HG03457 (cell line): ENCODE results near the gene TMEM50A.
A peak's percentile ranks its signal among the peaks of the same experiment; 100 is the strongest.
"Not testable (repeated sequence)": the region's sequence is repeated elsewhere in the genome, so short reads cannot be mapped to it uniquely, and the experiment has no call there.

Experiments
- ATAC-seq: cut with Tn5 transposase; IDR thresholded peaks from one replicate; pipeline ENCODE4 v1.9.1; 2021; ENCODE audit warnings: moderate number of reproducible peaks; ENCODE audit not compliant: unreplicated experiment

Gene TMEM50A

DNA sequence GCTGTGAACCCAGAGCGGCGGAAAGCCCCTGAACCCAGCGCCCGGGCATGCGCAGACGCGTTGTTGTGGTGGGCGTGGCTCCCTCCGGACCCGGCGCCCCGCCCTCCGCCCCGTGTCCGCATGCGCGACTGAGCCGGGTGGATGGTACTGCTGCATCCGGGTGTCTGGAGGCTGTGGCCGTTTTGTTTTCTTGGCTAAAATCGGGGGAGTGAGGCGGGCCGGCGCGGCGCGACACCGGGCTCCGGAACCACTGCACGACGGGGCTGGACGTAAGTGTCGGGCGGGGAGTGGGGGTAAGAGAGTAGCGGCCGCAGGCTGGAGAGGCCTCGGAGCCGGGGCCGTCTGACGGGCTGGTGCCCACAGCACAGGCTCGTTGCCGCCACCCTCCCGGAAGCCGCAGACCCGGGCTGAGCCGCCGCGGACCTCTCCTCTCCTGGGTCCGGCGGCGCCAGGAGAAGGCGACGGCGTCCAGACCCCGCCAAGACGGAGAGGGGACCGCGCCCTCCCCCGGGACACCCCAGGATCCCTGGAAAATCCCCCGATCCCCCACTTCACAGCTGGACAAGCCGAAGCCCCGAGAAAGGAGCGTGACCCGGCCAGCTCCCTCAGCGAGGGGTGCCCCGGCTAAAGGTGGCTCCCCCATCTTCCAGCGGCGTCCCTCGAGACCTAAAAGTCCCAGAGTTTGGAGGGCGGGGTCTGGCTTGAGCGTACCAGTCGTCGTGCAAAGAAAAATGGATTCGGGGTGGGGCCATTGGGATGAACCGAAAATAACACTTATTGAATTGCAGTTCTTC lies at the start of gene TMEM50A:
Gene TMEM50A, plus strand, starts transcription at position 147 of the 794 bp plus-strand sequence. CDS start 2,153 bp downstream, outside the sequence.
- peak; percentile 48 for ATAC-seq

DNA sequence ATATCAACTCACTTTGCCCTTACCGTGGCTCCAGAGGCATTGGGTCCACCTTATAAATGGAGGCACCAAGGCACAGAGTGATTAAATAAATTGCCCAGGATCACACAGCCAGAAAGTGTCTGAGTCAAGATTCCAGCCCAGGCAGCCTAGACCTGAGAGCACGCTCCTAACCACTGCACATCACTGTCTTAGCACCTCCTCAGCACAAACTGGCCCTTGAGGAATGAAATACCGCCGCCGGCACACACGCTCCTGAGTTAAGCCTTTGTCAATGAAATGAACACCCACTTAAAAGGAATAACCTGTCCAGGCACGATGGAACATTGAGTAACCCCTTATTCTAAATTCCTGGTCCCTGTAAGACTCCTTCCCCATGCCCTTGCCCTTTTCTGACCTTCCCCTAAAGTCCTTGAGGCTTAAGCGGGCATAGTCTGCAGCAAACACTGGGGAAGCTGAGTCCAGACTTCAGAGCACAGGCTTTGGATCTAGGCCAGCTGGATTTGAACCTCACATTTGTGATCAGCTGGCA lies 49.5 kb upstream of the TMEM50A start:
- not testable (repeated sequence) for ATAC-seq

DNA sequence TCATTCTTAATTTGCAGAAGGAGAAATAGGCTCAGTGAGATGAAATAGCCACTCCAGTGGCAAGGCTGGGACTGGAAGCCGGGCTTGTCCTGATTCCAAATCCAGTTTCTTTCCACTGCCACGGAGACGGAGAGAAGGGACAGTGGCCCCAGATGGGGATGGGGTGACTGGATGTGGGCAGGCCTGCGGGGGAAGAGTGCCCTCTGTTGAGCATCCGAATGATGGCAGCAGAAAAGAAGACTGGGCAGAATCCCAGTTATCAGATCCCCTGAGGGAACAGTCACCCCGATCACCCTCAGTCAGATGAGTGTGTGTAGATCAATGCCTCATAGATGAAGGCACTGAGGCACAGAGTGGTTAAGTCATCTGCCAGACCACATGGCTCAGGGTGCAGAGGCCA lies 48.1 kb upstream of the TMEM50A start:
- not testable (repeated sequence) for ATAC-seq

DNA sequence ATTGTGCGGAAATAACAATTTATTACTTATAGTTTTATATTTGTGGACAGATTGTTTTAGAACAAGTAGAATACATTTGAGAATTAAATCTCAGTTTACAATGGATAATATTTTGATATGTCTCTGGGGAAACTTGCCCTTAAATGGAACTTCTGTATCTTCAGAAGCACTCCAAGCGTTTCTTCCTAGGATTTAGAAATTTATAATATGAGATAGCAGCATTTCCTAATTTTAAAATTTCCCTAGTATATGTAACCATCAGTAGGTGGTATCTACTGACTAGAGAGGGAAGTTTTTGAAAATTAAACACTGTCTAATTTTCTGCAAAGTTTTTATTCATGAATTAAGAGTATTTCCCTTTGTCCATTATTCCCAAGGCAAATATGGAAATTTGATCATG lies 44.7 kb upstream of the TMEM50A start:
- ATAC-seq = not testable (repeated sequence)

DNA sequence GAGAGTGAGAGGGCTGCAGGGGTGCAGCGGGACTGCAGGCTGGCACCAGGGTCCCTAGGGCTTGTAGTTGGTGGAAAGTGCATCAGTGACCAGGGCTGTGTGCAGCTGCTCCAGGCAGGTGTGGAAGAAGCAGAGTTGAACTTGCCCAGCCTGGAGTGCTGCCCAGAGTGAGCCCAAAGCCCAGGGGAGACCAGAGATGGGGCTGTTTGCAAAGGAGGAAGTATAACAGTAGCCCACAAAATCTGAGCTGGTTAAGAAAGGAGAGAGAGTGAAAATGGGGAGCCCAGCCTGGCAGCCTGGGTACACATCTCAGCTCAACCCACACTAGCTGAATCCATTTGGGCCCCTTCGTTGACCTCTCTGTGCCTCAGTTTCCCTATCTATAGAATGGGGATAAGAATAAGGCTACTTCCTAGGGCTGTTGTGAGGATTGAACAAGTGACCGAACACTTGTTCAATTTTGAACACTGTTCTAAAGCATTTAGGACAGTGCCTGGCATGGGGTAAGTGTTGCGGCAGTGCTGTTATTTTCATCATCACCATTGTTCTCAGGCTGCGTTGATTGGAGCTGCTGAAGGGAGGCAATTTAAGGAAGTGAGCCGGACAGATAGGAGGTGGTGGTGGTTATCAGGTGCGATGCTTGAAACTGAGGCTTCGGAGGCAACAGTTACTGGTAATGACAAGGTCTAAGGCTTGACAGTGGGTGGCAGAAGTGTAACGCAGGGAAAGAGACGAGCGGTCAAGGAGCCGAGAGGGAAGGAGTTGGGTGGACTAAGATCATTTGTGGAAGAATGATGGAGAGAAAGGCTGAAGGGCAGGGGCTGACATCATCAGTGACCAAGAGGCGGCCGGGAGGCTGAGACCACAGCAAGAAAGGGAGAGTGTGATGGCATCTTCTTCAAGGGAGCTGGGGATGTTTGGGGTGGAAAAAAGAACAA lies 43.0 kb upstream of the TMEM50A start:
- ATAC-seq = not testable (repeated sequence)

DNA sequence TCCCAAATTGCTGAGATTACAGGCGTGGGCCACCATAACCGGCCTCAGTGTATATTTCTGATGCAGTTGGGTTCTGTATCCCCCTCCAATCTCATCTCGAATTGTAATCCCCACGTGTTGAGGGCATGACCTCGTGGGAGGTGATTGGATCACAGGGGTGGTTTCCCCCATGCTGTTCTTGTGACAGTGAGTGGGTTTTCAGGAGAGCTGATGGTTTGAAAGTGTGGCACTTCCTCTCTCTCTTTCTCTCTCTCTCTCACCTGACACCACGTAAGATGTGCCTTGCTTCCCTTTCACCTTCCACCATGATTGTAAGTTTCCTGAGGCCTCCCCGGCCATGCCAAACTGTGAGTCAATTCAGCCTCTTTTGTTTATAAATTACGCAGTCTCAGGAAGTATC lies 41.6 kb upstream of the TMEM50A start:
- ATAC-seq = not testable (repeated sequence)

DNA sequence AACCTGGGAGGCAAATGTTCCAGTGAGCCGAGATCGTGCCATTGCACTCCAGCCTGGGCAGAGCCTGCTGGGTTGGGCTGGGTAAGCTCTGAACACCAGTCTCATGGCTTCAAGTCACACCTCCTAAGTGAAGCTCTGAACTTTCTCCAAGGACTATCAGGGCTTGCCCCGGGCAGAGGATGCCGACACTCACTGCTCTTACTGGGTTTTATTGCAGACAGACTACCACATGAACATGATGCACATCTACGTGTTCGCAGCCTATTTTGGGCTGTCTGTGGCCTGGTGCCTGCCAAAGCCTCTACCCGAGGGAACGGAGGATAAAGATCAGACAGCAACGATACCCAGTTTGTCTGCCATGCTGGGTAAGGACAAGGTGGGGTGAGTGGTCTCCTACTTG lies 37.4 kb upstream of the TMEM50A start:
- ATAC-seq = not testable (repeated sequence)

DNA sequence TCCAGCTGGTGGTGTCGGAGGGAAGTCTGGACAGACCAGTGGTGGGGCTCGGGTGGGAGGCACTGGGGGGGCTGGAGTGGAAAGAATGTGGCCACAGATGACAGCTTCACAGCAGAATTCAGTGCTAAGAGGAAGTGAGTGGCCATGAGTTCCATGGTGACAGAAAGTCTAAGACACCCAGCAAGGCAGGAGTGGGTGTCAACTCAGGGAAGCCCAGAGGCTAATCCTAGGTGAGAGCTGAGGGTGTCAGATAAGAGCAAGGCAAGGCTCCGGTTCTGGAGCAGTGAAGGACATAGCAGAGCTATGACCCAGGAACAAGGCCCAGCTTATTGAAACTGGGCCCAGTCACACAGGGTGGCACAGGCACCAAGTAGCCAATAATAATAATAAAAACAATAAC lies 35.8 kb upstream of the TMEM50A start:
- not testable (repeated sequence) for ATAC-seq

DNA sequence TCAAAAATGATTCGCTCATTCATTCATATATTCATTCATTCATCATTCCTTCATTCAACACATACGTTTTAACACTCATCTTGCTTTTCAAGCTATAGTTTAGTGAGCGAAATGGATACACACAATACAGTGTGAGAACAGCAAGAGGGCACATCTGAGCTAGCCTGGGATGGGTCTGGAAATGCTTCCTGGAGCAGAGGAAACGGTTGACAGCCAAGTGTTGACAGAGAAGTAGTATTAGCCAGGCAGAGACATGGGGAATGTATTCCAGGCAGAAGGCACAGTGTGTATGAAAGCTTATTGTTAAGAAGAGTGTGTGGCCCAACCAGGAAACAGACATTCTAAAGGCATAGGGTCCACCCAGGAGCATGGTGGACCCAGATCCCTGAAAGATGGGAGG lies 33.2 kb upstream of the TMEM50A start:
- ATAC-seq = not testable (repeated sequence)

DNA sequence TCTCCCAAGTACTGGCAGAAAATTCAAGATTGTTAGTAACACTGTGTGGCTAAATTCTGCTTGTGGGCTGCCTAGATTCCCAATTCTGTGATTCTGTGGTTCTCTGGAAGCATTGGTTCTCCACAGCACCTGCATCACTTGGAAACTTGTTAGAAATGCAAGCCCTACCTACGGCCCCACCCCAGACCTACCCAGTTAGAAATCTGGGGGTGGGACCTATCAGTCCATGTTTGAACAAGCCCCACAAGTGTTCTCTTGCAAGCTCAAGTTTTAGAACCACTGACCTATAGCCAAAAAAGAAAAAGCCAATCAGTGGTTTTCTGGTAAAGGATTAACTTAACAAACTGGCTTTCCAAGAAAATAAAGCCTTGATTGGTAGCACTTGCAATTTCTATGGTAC lies 30.0 kb upstream of the TMEM50A start:
- ATAC-seq = not testable (repeated sequence)

DNA sequence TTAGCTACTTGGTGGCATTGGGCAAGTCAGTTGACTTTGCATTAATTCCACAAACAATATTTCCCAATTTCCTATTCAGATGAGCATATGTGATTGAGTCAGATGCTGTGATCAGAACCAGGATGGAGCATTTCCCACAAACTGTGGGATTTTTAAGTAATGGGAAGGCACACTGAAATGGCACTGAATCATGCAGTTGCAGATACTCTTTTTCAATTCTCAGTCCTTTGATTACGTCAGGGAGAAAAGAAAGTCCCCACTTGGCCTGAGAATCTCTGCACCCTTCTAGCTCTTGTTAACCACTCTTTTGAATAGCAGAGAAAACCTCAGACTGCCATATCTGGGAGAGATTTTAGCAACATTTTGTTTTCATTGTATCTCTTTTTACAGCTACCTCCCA lies 29.0 kb upstream of the TMEM50A start:
- not testable (repeated sequence) for ATAC-seq

DNA sequence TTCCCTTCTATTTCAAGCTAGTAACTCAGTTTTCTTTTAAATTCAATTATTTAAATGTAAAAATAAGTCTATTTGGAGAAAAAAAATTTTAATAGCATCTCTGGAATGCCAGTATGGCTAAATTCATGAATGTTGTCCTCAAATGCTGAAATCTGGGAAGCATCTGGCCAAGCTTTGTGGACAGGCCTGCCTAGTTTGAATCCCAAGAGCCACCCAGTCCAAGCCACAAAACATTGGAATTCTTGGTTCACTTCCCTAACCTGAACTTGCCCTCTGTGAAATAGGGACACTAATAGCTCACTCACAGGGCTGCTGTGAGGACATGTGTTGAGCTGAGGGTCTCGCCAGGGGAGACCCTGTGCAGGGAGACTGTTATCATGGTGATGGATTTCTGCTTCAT lies 28.6 kb upstream of the TMEM50A start:
- not testable (repeated sequence) for ATAC-seq

DNA sequence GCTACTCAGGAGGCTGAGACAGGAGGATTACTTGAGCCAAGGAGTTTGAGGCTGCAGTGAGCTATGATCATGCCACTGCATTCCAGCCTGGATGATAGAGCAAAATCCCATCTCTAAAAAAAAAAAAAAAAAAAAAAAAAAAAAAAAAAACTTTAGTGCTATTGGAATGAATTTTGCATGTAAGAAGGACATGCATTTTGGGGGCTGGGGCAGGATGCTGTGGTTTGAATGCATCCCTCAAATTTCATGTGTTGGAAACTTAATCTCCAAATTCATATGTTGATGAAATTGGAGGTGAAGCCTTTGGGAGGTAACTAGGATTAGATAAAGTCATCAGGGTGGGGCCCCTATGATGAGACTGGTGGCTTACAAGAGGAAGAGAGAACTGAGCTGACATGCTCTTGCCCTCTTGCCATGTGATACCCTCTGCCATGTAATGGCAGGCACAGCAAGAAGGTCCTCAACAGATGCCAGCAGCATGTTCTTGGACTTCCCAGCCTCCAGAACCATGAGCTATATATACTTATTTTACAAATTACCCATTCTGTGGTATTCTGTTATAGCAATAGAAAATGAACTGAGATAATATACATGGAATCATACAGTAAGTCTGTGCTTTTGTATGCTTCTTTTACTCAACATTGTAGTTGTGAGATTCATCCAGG lies 25.2 kb upstream of the TMEM50A start:
- ATAC-seq = not testable (repeated sequence)

DNA sequence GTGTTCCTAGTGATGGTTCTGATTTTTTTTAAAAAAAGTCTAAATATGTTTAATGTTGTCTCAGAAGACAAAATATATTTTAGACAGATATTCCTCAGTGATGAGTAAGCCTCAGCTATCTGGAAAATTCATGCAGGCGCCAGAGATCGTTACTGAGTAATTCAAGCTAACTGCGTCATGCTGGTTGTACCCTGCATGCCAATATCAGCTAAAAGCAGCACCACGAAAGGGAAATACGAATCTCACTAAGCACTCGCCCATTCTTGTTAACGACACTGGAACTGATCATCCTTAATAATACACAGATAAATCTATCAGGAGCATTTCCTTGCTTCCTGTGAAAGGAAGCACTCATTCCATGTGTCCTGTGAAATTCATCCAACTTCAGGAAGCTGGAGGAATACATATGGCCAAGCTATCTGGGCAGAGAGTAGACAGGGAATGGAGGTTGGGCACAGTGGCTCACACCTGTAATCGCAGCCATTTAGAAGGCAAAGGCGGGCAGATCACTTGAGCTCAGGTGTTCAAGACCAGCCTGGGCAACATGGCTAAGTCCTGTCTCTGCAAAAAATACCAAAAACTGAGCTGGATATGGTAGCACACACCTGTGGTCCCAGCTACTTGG lies 17.7 kb upstream of the TMEM50A start:
- ATAC-seq = not testable (repeated sequence)

DNA sequence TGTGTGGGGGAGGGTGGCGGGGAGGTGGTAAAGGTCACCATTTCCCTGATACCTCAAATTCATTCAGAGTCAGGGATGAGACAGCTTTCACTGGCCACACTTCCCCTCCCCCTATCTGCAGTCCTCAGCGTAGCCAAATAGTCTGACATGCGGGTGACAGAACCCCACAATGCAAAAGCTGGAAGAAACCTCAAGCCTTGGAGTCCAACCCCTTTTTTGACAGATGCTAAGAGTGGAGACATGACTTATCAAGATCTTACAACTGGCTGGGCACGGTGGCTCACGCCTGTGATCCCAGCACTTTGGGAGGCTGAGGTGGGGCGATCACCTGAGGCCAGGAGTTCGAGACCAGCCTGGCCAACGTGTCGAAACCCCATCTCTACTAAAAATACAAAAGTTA lies 16.0 kb upstream of the TMEM50A start:
- ATAC-seq = not testable (repeated sequence)

DNA sequence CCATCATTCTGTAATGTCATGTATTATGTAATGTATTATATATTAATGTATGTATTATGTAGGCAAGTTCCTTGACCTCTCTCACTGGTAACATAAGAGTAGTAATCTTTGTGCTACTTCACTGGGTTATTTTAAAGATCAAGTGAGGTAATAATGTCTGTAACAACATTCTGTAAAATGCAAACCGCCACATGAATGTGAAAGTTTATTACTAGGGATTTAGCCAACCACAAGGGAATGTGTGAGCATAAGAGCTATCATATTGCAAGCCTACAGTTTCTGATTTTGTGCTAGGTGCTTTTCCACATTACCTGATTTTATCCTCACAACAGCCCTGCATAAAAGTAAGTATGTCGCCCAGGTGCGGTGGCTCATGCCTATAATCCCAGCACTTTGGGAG lies 13.7 kb upstream of the TMEM50A start:
- not testable (repeated sequence) for ATAC-seq

DNA sequence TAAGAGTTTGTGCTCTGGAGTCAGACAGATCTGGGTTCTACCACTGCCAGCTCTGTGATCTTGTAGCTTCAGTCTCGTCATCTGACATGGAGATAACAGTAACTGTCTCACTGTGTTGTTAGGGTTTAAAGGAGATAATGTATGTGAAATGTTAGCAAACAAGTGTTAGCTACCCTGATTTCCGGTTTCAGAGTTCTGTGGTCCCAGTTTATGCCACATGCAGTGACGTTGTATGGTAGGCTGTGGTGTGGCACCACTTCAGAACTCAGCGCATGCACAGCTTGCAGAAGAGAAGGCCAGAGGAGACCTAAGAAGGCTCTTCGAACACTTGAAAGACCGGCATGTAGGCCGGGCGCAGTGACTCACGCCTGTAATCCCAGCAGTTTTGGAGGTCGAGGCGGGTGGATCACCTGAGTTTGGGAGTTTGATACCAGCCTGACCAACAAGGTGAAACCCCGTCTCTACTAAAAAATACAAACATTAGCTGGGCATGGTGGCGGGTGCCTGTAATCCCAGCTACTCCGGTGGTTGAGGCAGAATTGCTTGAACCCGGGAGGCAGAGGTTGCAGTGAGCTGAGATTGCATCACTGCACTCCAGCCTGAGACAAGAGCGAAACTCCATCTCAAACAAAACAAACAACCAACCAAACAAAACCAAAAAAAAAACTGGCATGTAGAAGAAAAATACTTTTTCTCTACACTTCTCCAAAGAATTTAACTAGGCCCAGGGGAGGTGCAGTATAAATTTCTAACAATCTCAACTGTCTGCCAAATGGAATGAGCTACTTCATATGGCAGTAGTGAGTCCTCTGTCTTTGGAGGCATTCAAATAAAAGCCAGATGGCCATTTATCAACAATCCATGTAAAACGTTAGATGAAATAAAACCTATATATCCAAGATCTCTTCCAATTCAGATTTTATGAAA lies 10.0 kb upstream of the TMEM50A start:
- ATAC-seq = not testable (repeated sequence)

DNA sequence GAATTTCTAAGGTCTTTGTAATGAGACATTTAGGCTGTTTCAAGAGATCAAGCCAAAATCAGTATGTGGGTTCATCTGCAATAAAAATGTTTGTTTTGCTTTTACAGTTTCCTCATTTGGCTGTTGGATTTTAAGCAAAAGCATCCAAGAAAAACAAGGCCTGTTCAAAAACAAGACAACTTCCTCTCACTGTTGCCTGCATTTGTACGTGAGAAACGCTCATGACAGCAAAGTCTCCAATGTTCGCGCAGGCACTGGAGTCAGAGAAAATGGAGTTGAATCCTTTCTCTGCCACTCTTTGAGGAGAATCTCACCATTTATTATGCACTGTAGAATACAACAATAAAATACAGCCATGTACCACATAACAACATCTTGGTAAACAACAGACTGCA lies 9.3 kb upstream of the TMEM50A start:
- ATAC-seq = not testable (repeated sequence)

DNA sequence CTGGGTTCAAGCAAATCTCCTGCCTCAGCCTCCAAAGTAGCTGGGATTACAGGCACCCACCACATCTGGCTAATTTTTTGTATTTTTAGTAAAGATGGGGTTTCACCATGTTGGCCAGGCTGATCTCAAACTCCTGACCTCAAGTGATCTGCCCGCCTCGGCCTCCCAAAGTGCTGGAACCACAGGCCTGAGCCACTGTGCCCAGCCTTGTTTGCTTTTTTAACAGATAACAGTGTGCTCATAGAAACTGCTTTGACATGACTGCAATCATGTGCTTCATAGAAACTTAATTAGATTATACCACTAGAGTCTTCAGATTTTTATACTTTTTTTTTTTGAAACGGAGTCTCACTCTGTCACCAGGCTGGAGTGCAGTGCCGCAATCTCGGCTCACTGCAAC lies 8.8 kb upstream of the TMEM50A start:
- not testable (repeated sequence) for ATAC-seq
